GM19463 (cell line): ENCODE data around the gene TBX3.

ENCODE experiments used
- ATAC-seq: cut with Tn5 transposase; IDR thresholded peaks from one replicate; pipeline ENCODE4 v1.9.1; 2021; ENCODE audit warnings: mild to moderate bottlenecking, moderate library complexity; ENCODE audit not compliant: unreplicated experiment

Gene TBX3

DNA sequence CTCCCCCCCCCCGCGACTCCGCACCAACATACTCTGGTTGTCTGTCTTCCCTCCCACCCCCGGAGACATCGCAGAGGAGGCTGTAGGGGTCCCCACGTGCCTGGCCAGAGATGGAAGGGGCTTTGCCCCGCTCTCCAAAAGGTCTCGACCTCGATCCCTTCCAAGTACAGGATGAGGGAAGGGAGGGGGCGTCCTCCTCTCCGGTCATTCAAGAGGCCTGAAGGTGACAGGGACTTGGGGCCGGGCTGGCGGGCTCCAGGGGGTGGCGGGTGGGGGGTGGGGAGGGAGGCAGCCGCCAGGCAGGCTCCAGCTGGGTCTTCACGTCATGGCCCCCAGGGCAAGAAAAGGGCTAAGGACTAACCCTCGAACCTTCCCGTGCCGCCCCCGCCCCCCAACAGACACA is 15.1 kb downstream of the TBX3 start:
- no peak for ATAC-seq

- ATAC-seq = no peak
These were observed 15.7 kb downstream of the TBX3 start for GRCh38 chr12:114668151-114668885.

DNA sequence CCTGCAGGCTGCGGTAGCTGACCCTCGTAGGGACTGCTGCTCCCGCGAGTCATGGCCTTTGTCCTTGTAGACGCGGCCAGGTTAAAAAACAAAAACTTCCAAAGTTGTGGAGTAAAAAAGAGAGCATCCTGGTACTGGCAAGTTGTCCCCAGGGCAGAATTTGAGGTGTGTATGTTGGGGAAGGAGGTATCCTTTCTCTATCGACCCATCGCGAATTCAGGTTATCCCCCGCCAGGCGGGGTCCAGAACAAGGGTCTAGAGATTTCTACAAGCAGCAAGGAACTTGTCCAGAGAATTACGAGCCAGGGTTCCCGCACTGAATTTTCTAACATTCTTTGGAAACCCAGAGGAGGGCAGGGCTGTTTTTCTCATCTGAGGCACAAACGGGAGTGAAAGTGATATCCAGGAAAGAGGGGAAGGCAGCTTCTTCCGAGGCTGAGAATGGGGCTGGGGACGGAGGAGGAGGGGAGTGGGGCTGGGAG is 16.3 kb downstream of the TBX3 start:
- ATAC-seq = no peak

DNA sequence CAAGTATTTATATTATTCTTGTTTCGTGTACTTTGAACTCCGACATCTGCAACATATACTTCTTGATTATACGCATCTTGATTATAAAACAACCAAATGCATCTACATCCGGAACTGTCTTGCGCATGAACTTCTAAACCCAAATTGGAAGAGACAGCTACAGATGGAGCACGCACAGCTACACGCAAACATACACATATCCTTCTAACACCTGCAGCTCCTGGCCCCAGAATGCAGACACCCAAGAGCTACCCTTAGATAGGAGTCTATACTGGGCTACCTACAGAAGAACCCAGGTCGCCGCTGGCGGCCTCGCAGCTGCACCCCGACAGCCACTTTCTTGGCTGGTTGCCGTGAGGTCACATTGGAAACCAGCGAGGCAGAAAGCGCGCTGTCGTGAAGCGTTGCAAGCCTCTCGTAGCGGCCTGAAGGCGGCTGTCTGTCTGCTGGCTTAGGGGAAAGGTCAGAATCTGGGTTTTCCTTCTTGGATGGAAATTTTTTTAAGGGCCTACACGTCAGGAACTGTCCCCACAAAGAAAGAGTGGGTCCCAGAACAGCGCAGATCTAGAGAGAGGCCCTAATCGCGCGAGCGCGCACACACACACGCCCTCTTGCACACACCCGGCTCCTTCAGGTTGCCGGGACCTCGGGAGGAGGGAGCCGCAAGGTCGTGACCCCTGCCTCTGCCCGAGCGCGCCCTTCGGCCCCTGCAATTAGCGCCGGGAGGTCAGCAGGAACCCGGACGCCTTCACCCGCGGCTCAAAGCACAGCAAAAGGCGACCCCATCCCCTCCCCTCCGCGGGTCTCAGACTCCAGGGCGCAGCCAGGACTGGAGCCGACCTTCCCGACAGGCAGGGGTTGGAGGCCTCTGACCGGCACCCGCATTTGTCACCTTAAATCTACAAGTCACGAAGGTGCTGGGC is 17.0 kb downstream of the TBX3 start:
- no peak for ATAC-seq

- no peak for ATAC-seq
These were observed 18.3 kb downstream of the TBX3 start for GRCh38 chr12:114665411-114666260.

- no peak for ATAC-seq
These were observed 19.2 kb downstream of the TBX3 start for GRCh38 chr12:114664651-114665320.

GRCh38 chr12:114662512-114663177 is 21.3 kb downstream of the TBX3 start:
- ATAC-seq = no peak

DNA sequence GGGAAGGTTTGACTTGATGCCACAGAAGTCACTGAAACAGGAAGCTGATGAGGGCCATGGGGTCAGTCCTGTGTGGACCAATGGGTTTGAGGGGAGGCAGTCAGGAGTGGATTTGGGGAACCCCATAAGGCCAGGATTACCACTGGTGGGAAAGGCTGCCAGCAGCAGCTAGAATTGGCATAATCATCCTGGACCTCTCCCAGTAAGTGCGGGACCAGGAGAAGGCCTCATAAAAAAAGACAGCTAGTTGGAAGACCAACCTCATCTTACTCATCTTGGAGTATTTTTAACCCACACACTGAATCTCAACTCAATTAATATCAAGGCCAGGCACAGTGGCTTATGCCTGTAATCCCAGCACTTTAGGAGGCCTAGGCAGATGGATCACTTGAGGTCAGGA is 22.7 kb downstream of the TBX3 start:
- no peak for ATAC-seq

- no peak for ATAC-seq
These were observed 24.9 kb downstream of the TBX3 start for GRCh38 chr12:114659084-114659483.

DNA sequence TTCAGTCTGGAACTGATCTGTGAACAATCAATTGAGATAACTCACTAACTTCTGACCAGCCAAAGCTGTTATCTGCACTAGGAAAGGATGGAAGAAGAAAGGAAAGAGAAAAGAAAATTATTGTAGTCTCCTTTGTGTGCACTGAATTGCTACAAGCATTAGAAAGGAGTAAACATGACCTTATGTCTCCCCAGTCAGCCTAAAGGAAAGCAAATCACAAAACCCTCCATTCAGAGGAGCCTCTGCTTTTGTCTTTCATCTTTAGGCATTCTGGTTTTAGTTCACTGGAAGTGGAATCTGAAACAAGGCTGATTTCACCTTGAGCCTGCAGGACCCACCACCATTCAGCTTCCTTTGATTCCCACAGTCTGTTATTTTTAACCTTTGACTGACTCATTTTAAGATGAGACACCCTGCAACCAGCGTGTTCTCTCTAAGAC is 26.0 kb downstream of the TBX3 start:
- no peak for ATAC-seq

DNA sequence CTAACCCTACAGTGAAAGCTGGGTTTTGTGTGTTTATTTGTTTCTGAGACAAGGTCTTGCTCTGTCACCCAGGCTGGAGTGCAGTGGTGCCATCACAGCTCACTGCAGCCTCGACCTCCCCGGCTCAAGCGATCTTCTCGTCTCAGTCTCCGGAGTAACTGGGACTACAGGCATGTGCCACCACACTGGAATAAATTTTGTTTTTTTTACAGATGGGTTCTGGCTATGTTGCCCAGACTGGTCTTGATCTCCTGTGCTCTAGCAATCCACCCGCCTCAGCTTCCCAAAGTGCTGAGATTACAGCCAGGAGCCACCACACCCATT is 26.4 kb downstream of the TBX3 start:
- ATAC-seq = no peak

DNA sequence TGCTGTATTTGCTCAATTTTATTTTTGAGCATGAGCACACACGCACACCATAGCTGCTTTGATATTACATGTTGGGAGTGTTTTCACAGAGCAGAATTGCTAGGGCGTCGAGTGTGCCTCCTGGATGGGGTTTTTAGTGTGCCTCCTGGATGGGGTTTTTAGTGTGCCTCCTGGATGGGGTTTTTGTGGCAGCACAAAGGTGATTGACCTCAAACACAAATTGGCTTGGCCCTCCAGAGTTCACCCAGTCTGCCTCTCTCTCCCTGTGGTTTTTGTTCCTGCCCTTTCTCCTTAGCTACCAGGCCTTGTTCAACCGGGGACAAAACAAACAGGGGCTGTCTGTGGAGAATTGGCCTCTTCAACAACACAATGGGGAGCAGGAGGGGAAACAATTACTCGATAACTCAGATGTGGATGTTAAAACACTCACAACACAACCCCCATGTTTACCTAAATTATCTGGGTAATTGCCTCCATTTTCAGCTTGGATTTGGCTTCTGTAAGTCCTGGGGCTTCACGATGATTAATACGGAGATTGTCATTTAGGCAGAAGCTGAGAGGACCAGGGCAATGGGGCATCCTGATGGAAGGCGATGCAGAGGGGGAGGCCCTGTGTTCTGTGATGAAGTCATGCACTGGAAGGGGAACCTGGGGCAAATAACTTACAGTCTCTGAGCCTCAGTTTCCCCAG is 26.9 kb downstream of the TBX3 start:
- no peak for ATAC-seq

DNA sequence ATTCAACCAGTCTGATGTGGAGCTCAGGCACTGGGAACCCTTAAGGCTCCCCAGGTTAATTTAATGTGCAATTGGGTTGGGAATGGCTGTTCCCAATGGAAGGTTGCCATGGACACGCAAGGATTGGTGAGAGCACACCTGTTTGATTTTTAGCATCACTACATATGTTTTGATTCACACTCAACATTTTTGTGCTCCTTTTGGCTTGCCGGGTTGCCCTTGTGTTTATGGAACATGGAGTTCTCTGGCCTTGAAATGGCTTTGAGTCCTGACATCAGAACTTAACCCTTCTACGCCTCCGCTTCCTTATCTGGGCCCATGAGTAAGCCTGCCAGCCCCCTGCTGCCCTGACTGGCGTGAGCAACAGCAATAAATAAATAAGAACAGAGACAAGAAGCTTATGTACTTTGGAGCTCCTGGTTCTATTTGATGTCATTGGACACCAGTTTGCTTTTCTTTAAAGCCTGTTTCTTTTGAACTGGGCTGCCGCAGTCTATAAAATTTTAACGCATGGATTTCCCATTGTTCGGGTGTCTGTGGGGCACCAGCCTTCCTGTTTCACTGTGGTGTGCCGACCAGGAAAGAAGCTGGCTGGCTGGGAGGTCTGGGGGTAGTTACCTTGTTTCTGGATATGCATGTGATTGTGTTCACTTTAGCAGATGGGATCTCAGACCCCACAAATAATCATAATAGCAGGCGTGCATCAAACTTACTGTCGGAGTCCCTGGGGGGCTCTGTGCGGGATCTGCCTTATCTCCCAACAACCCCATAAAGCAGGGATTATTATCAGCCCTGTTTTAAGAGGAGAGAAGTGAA is 27.8 kb downstream of the TBX3 start:
- no peak for ATAC-seq

DNA sequence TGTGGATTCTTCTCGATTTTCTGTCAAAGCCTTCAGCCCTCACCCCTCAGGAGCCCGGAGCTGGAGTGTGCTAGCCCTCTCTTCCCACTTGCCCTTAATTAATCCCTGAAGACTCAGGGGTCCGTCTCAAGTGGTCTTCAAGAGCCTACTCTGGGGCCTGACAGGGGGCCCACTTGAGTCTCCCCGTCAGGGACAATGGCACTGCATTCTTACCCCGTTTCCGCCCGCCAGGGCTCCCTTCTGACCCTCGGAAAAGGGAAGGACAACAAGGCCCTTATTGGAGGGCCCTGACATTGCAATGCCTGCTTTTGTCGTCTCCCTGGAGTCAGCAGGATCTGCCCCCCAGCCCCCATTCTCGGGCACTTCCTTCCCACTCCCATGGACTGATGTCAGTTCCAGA is 34.4 kb downstream of the TBX3 start:
- no peak for ATAC-seq

GRCh38 chr12:114648711-114649110 is 35.3 kb downstream of the TBX3 start:
- no peak for ATAC-seq

DNA sequence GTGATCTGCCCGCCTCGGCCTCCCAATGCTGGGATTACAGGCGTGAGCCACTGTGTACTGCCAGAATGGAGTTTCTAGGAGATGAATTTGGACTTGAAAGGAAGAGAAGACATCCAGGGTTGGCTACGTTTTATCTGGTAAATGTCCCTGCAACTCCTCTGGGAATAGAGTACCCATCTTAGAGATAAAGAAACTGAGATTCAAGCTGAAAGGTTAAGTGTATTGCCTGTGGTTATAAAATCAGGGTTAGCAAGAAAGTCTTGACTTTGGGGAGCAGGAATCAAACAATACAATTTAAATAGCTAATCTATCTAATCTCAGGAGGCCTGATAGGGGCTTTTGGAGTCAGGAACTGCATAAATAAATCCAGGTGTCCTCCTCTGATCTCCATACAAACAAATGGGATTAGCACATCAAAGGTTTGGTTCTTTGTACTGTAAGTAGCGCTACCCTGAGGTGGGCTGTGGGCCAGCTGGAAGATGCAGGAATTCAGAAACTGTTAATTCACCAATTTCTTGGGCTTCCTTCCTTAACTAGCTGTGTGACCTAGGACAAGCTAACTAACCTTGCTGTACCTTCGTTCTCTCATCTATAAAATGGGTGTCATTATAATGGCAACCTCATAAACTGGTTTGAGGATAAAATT is 45.1 kb downstream of the TBX3 start:
- ATAC-seq = no peak

- ATAC-seq = no peak
These were observed 47.1 kb downstream of the TBX3 start for GRCh38 chr12:114636723-114637480.
